Measurements from ENCODE around the gene CTTNBP2NL. TPM values are rescaled to one million over a fixed set of nuclear protein-coding genes. Genes with fewer than 3 reads are reported as not detected.
"Not testable (repeated sequence)": the region's sequence is repeated elsewhere in the genome, so short reads cannot be mapped to it uniquely, and the experiment has no call there.

CTTNBP2NL gene
- total and polyA plus RNA-seq, 2 experiments from 2014 or later, result 19.2 to 38.4 TPM

- in situ Hi-C loops (cut with MboI), result loop anchor here (10.0 kb wide), 1 partner anchor 71 kb away; the partner anchor contains the start of gene CTTNBP2NL
- no peak for TF ChIP-seq EZH2 (IDR thresholded peaks at IDR 0.05; ENCODE audit: insufficient read depth, poor library complexity, severe bottlenecking)
- no peak for TF ChIP-seq EZH2phosphoT487 (IDR thresholded peaks at IDR 0.05; ENCODE audit: insufficient read depth, low read depth)
- 0 out of 2 replicates have a peak, but pooled peaks cover 8% of the 10 kb centered on the region for H3K79me2 ChIP-seq (ENCODE audit: insufficient read depth)
- DNase-seq, result peak; percentile 98
- H4K20me1 ChIP-seq (ENCODE audit: insufficient read depth), result no peaks in the 10 kb centered on the region
- H3K36me3 ChIP-seq (ENCODE audit: low read depth), result no peaks in the 10 kb centered on the region
- no peaks in the 10 kb centered on the region for H3K27me3 ChIP-seq (replicated peaks; ENCODE audit: insufficient read depth)
- peak overlapping the region; percentile 72 for H3K4me3 ChIP-seq
- peaks cover 25% of the 10 kb centered on the region; the same call in 1 of the 2 replicates for H3F3A ChIP-seq (ENCODE audit: insufficient read depth)
- H3K9ac ChIP-seq, result peak overlapping the region; percentile 77
- H2AFZ ChIP-seq, result peak overlapping the region; percentile 89
- no peaks in the 10 kb centered on the region for H3K9me2 ChIP-seq (ENCODE audit: insufficient read depth)
- 1 to 2% methylated on average over 30 to 31 of the region's 31 CpGs for whole genome bisulfite sequencing, 2 experiments (ENCODE audit: low coverage in 1 of 2, low lambda C conversion rate in 2 of 2, missing lambda C conversion rate in 2 of 2)
- peak overlapping the region; percentile 60 for H3K27ac ChIP-seq
- H3K4me2 ChIP-seq (ENCODE audit: unreplicated experiment), result peak overlapping the region; percentile 86
- peaks cover 19% of the 10 kb centered on the region for H3K4me1 ChIP-seq (ENCODE audit: insufficient read depth)
- no peaks in the 10 kb centered on the region for H3K9me3 ChIP-seq (ENCODE audit: low read depth)
Measured at GRCh38 chr1:112466078-112466660, 70.2 kb downstream of the CTTNBP2NL start.

GRCh38 chr1:112470324-112470723 lies 74.3 kb downstream of the CTTNBP2NL start:
- DNase-seq; H3K27me3 ChIP-seq (replicated peaks; ENCODE audit: insufficient read depth); H3K36me3 ChIP-seq (ENCODE audit: low read depth); H4K20me1 ChIP-seq (ENCODE audit: insufficient read depth); H3K4me2 ChIP-seq (ENCODE audit: unreplicated experiment); H3K4me3 ChIP-seq; in situ Hi-C loops (cut with MboI); H3K9me3 ChIP-seq (ENCODE audit: low read depth); H2AFZ ChIP-seq; H3K27ac ChIP-seq; H3K9me2 ChIP-seq (ENCODE audit: insufficient read depth); H3K9ac ChIP-seq; H3K79me2 ChIP-seq (ENCODE audit: insufficient read depth): not testable (repeated sequence)
- H3F3A ChIP-seq (ENCODE audit: insufficient read depth), result peaks cover 14% of the 10 kb centered on the region; the same call in 1 of the 2 replicates
- WGBS, 2 experiments (ENCODE audit: low coverage in 1 of 2, low lambda C conversion rate in 2 of 2, missing lambda C conversion rate in 2 of 2), result 72 to 76% methylated on average over 7 of the region's 7 CpGs
- H3K4me1 ChIP-seq (ENCODE audit: insufficient read depth), result peaks cover 12% of the 10 kb centered on the region

- TF ChIP-seq EZH2 (IDR thresholded peaks at IDR 0.05; ENCODE audit: insufficient read depth, poor library complexity, severe bottlenecking), result no peak
- no peak for TF ChIP-seq EZH2phosphoT487 (IDR thresholded peaks at IDR 0.05; ENCODE audit: insufficient read depth, low read depth)
- peaks cover 7% of the 10 kb centered on the region; the same call in 1 of the 2 replicates for H3F3A ChIP-seq (ENCODE audit: insufficient read depth)
- no peaks in the 10 kb centered on the region for H4K20me1 ChIP-seq (ENCODE audit: insufficient read depth)
- H3K9ac ChIP-seq, result no peak overlapping the region
- no peak overlapping the region for H2AFZ ChIP-seq
- no peaks in the 10 kb centered on the region for H3K9me3 ChIP-seq (ENCODE audit: low read depth)
- H3K4me3 ChIP-seq, result no peak overlapping the region
- no peak for DNase-seq
- no peaks in the 10 kb centered on the region for H3K9me2 ChIP-seq (ENCODE audit: insufficient read depth)
- WGBS, 2 experiments (ENCODE audit: low coverage in 1 of 2, low lambda C conversion rate in 2 of 2, missing lambda C conversion rate in 2 of 2), result 70 to 81% methylated on average over 3 of the region's 3 CpGs
- H3K36me3 ChIP-seq (ENCODE audit: low read depth), result no peaks in the 10 kb centered on the region
- H3K27me3 ChIP-seq (replicated peaks; ENCODE audit: insufficient read depth), result no peaks in the 10 kb centered on the region
- no peak overlapping the region for H3K27ac ChIP-seq
- H3K4me2 ChIP-seq (ENCODE audit: unreplicated experiment), result no peak overlapping the region
- H3K79me2 ChIP-seq (ENCODE audit: insufficient read depth), result no peaks in the 10 kb centered on the region
- in situ Hi-C loops (cut with MboI), result no loop called here
- peaks cover 6% of the 10 kb centered on the region; the same call in 1 of the 2 replicates for H3K4me1 ChIP-seq (ENCODE audit: insufficient read depth)
Measured at GRCh38 chr1:112470966-112471365, 75.0 kb downstream of the CTTNBP2NL start.

GRCh38 chr1:112472142-112472541 lies 76.1 kb downstream of the CTTNBP2NL start:
- no peak for TF ChIP-seq EZH2phosphoT487 (IDR thresholded peaks at IDR 0.05; ENCODE audit: insufficient read depth, low read depth)
- no peak for TF ChIP-seq EZH2 (IDR thresholded peaks at IDR 0.05; ENCODE audit: insufficient read depth, poor library complexity, severe bottlenecking)

GRCh38 chr1:112477550-112477949 lies 81.5 kb downstream of the CTTNBP2NL start:
- no peak overlapping the region for H3K9ac ChIP-seq
- no peak for DNase-seq
- no peak overlapping the region for H3K4me3 ChIP-seq
- no peaks in the 10 kb centered on the region for H3K79me2 ChIP-seq (ENCODE audit: insufficient read depth)
- no peaks in the 10 kb centered on the region for H3K4me1 ChIP-seq (ENCODE audit: insufficient read depth)
- no peaks in the 10 kb centered on the region for H3F3A ChIP-seq (ENCODE audit: insufficient read depth)
- H3K36me3 ChIP-seq (ENCODE audit: low read depth), result no peaks in the 10 kb centered on the region
- no peaks in the 10 kb centered on the region for H4K20me1 ChIP-seq (ENCODE audit: insufficient read depth)
- peaks cover 5% of the 10 kb centered on the region for H3K9me3 ChIP-seq (ENCODE audit: low read depth)
- no peak overlapping the region for H3K27ac ChIP-seq
- no peaks in the 10 kb centered on the region for H3K27me3 ChIP-seq (replicated peaks; ENCODE audit: insufficient read depth)
- no peak overlapping the region for H2AFZ ChIP-seq
- TF ChIP-seq EZH2 (IDR thresholded peaks at IDR 0.05; ENCODE audit: insufficient read depth, poor library complexity, severe bottlenecking), result no peak
- TF ChIP-seq EZH2phosphoT487 (IDR thresholded peaks at IDR 0.05; ENCODE audit: insufficient read depth, low read depth), result no peak
- in situ Hi-C loops (cut with MboI), result no loop called here
- no peak overlapping the region for H3K4me2 ChIP-seq (ENCODE audit: unreplicated experiment)
- H3K9me2 ChIP-seq (ENCODE audit: insufficient read depth), result no peaks in the 10 kb centered on the region

More at GRCh38 chr1:112472142-112472541, 76.1 kb downstream of the CTTNBP2NL start:
- no peaks in the 10 kb centered on the region for H3K36me3 ChIP-seq (ENCODE audit: low read depth)
- no peak overlapping the region for H3K9ac ChIP-seq
- H3K4me1 ChIP-seq (ENCODE audit: insufficient read depth), result no peaks in the 10 kb centered on the region
- H3K4me2 ChIP-seq (ENCODE audit: unreplicated experiment), result no peak overlapping the region
- no peaks in the 10 kb centered on the region for H3K27me3 ChIP-seq (replicated peaks; ENCODE audit: insufficient read depth)
- peaks cover under 1% of the 10 kb centered on the region for H3K9me3 ChIP-seq (ENCODE audit: low read depth)
- H3K79me2 ChIP-seq (ENCODE audit: insufficient read depth), result no peaks in the 10 kb centered on the region
- no peaks in the 10 kb centered on the region for H3F3A ChIP-seq (ENCODE audit: insufficient read depth)
- WGBS, 2 experiments (ENCODE audit: low coverage in 1 of 2, low lambda C conversion rate in 2 of 2, missing lambda C conversion rate in 2 of 2), result 96 to 100% methylated on average over 1 of the region's 1 CpG
- in situ Hi-C loops (cut with MboI), result no loop called here
- no peaks in the 10 kb centered on the region for H3K9me2 ChIP-seq (ENCODE audit: insufficient read depth)
- no peak overlapping the region for H3K4me3 ChIP-seq
- H4K20me1 ChIP-seq (ENCODE audit: insufficient read depth), result no peaks in the 10 kb centered on the region
- no peak for DNase-seq
- H3K27ac ChIP-seq, result no peak overlapping the region
- no peak overlapping the region for H2AFZ ChIP-seq

Measured in GM23248 (cell line).